ENCODE results near the gene PSMA8.
"Not testable (repeated sequence)": the region's sequence is repeated elsewhere in the genome, so short reads cannot be mapped to it uniquely, and the experiment has no call there.

PSMA8 gene

GRCh38 chr18:26237363-26237762 lies 103.7 kb downstream of the PSMA8 start:
- peaks cover 29% of the 10 kb centered on the region for H3K36me3 Mint-ChIP-seq (ENCODE audit: low read depth)
- peaks cover 42% of the 10 kb centered on the region for H3K4me1 Mint-ChIP-seq (ENCODE audit: low read depth)
- H3K27me3 Mint-ChIP-seq, H3K9me3 Mint-ChIP-seq, H3K4me3 Mint-ChIP-seq, H3K27ac Mint-ChIP-seq, DNase-seq: not testable (repeated sequence)

GRCh38 chr18:26238718-26239117 lies 105.0 kb downstream of the PSMA8 start:
- not testable (repeated sequence) for DNase-seq, H3K27ac Mint-ChIP-seq, H3K9me3 Mint-ChIP-seq, H3K27me3 Mint-ChIP-seq, H3K4me3 Mint-ChIP-seq
- Mint-ChIP-seq H3K4me1 (ENCODE audit: low read depth) (peaks cover 40% of the 10 kb centered on the region), H3K36me3 (ENCODE audit: low read depth) (peaks cover 41% of the 10 kb centered on the region)

GRCh38 chr18:26242392-26242791 lies 108.7 kb downstream of the PSMA8 start:
- not testable (repeated sequence) for H3K27ac Mint-ChIP-seq, DNase-seq, H3K27me3 Mint-ChIP-seq, H3K4me3 Mint-ChIP-seq
- Mint-ChIP-seq H3K4me1 (ENCODE audit: low read depth) (peaks cover 27% of the 10 kb centered on the region), H3K36me3 (ENCODE audit: low read depth) (peaks cover 54% of the 10 kb centered on the region), H3K9me3 (peaks cover 12% of the 10 kb centered on the region)

Measured in activated T-cell treated with anti-CD3 and anti-CD28 coated beads, Interleukin-2, amount 50 U/mL, for 24 hours (primary cell).